K562 (cell line): ENCODE data around the gene FEN1. TPM values are rescaled to one million over a fixed set of nuclear protein-coding genes. Genes with fewer than 3 reads are reported as not detected.

Source experiments
- ADNP ChIP-seq: fragments of 200-800 bp; sonication (Bioruptor generic); IDR thresholded peaks from 2 replicates; pipeline ENCODE4 v1.6.1; 2016; ENCODE audit warnings: missing genetic modification characterization, missing compliant biosample characterization
- DDX20 ChIP-seq: fragments of 450-650 bp; IDR thresholded peaks from 2 replicates; pipeline ENCODE4 v1.6.1; 2016; ENCODE audit warnings: missing genetic modification characterization, low read depth, mild to moderate bottlenecking, missing compliant biosample characterization, moderate library complexity
- FOXK2 ChIP-seq, 2 experiments: fragments of 450-650 bp; IDR thresholded peaks in 1 of 2; conservative IDR thresholded peaks in 1 of 2; 2 replicates each; pipeline ENCODE4 v1.6.1; 2016; ENCODE audit warnings: low read depth in 2 of 2, mild to moderate bottlenecking in 1 of 2
- HDAC1 ChIP-seq, 2 experiments: fragments of 450-650 bp; IDR thresholded peaks; 2 replicates each; pipeline ENCODE4 v1.6.1; 2016 to 2017; ENCODE audit warnings: inconsistent platforms in 1 of 2, mild to moderate bottlenecking in 1 of 2, moderate library complexity in 1 of 2
- MTA2 ChIP-seq: fragments of 450-650 bp; IDR thresholded peaks from 2 replicates; pipeline ENCODE4 v1.6.1; 2016; ENCODE audit warnings: low read depth
- NELFE ChIP-seq: IDR thresholded peaks from 2 replicates; pipeline ENCODE4 v1.6.1; 2011; ENCODE audit warnings: mild to moderate bottlenecking; ENCODE audit not compliant: insufficient read depth, insufficient read length
- SP2 ChIP-seq: IDR thresholded peaks from 2 replicates; pipeline ENCODE4 v1.6.1; 2011; ENCODE audit warnings: mild to moderate bottlenecking, low read depth, low read length, moderate library complexity; ENCODE audit not compliant: poor library complexity, severe bottlenecking; ENCODE audit errors: extremely low read depth
- XRCC4 ChIP-seq: IDR thresholded peaks from one replicate; pipeline ENCODE4 v1.6.1; 2011; ENCODE audit not compliant: insufficient read depth, insufficient read length; ENCODE audit errors: extremely low read depth
- ZNF778 ChIP-seq: fragments of 450-650 bp; formaldehyde crosslinking; IDR thresholded peaks from 2 replicates; pipeline ENCODE4 v1.4.0; 2020; ENCODE audit warnings: mild to moderate bottlenecking, moderate library complexity
- polyA plus RNA-seq, 8 experiments: library from polyadenylated mRNA; depleted of rRNA in 4 of 8; stranded (reverse) in 5 of 8; unstranded in 3 of 8; fragments of >200 nt; fragmentation: Nextera tagmentation in 2 of 8; fragmentation: Illumina TruSeq in 1 of 8; extraction: Ambion mirVana in 2 of 8; extraction: Trizol in 1 of 8; gene quantifications; 2 replicates each; pipeline versions ENCODE4 v1.2.1 to v1.2.3, GENCODE V29; 2011 to 2014; ENCODE audit warnings: inconsistent platforms in 1 of 8, missing spikeins in 1 of 8
- total RNA-seq, 7 experiments: library from RNA; depleted of rRNA in 6 of 7; stranded (reverse); fragments of >200 nt in 6 of 7; fragmentation: Illumina TruSeq in 2 of 7; extraction: Trizol in 2 of 7; gene quantifications; 2 replicates each; pipeline versions ENCODE4 v1.2.1 to v1.2.3, GENCODE V29; 2011 to 2021; ENCODE audit warnings: low replicate concordance in 1 of 7
- TF ChIP-seq, protein P1 (sequence below): fragments of 450-650 bp; IDR thresholded peaks from 2 replicates; pipeline ENCODE4 v1.6.1; 2016; ENCODE audit warnings: antibody characterized with exemption
- TF ChIP-seq, protein P2 (sequence below): sonication (generic); formaldehyde crosslinking; IDR thresholded peaks from 2 replicates; pipeline ENCODE4 v1.8.0; 2023; ENCODE audit warnings: mild to moderate bottlenecking, missing genetic modification reagents
- TF ChIP-seq, protein P3 (sequence below), 2 experiments: IDR thresholded peaks; 2 replicates each; pipeline ENCODE4 v1.6.1; 2012; ENCODE audit warnings: improper control_type of control experiment in 2 of 2, low read depth in 2 of 2, low read length in 2 of 2, borderline replicate concordance in 1 of 2

FEN1 gene
- total and polyA plus RNA-seq, 9 of the 15 experiments (the other 6 are each of a cell fraction or from before 2014, with no cell fraction given) = 58.1 to 156 (median 137) TPM

DNA sequence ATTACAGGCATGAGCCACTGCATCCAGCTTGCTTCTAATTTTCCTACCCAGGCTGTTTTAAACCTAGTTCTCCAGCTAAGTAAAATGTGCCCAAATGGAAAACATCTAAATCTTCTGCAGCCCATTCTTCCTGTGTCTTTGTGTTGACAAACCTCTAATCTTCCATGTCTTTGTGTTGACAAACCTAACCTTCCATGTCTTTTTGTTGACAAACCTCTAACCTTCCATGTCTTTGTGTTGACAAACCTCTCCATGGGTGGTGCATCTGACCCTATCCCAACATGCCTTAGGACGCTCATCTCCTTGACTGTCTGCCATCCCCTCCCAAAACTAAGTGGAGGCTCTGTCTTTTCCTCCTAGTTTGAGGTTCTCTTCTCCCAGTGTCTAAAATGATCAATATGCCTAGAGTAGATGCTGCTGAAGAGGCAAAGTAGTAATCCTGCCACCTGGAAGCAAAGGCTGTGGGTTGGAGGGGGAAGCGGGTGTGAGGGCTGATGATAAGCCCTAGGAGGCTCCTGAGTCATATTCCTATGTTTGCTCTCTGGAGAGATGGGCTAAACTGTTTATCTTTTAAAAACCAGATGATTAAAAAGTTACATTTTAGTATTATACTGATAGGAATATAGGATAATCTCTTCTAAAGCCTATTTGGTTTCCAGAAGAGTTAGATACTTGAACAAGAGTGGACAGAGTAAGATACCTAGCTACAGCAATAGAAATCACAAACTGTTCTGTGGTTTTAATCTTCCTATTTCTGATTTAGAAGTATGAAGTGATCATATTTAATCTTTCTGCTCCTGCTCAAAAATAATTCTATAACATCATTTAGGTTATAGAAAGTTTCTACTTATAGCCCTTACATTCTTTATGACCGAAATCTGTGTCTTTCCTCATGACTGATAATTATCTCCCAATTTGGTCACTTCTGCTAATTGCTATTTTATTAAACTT, 7.9 kb downstream of the FEN1 start (continued):
- TF ChIP-seq ADNP (tag) (no peak), ZNF778 (CRISPR knock-in tag) (no peak), FOXK2 (conservative IDR thresholded peaks at IDR 0.05 in 1 of 2, IDR thresholded peaks at IDR 0.05 in 1 of 2; ENCODE audit: low read depth in 2 of 2) (peak; percentile 67 to 72; a peak in 2 of 4 replicates), NELFE (no peak), XRCC4 (no peak), SP2 (no peak), MTA2 (peak; percentile 90), DDX20 (tag) (no peak), HDAC1 (IDR thresholded peaks at IDR 0.05) (peak in 1 of 2 experiments; percentile 63; a peak in 2 of 4 replicates)
- TF ChIP-seq, protein P1, sequence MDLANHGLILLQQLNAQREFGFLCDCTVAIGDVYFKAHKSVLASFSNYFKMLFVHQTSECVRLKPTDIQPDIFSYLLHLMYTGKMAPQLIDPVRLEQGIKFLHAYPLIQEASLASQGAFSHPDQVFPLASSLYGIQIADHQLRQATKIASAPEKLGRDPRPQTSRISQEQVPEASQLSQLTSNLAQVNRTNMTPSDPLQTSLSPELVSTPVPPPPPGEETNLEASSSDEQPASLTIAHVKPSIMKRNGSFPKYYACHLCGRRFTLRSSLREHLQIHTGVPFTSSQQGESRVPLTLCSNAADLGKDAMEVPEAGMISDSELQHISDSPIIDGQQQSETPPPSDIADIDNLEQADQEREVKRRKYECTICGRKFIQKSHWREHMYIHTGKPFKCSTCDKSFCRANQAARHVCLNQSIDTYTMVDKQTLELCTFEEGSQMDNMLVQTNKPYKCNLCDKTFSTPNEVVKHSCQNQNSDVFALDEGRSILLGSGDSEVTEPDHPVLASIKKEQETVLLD = no peak
- TF ChIP-seq, protein P2, sequence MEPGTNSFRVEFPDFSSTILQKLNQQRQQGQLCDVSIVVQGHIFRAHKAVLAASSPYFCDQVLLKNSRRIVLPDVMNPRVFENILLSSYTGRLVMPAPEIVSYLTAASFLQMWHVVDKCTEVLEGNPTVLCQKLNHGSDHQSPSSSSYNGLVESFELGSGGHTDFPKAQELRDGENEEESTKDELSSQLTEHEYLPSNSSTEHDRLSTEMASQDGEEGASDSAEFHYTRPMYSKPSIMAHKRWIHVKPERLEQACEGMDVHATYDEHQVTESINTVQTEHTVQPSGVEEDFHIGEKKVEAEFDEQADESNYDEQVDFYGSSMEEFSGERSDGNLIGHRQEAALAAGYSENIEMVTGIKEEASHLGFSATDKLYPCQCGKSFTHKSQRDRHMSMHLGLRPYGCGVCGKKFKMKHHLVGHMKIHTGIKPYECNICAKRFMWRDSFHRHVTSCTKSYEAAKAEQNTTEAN (CRISPR knock-in tag) = no peak
- TF ChIP-seq, protein P3, sequence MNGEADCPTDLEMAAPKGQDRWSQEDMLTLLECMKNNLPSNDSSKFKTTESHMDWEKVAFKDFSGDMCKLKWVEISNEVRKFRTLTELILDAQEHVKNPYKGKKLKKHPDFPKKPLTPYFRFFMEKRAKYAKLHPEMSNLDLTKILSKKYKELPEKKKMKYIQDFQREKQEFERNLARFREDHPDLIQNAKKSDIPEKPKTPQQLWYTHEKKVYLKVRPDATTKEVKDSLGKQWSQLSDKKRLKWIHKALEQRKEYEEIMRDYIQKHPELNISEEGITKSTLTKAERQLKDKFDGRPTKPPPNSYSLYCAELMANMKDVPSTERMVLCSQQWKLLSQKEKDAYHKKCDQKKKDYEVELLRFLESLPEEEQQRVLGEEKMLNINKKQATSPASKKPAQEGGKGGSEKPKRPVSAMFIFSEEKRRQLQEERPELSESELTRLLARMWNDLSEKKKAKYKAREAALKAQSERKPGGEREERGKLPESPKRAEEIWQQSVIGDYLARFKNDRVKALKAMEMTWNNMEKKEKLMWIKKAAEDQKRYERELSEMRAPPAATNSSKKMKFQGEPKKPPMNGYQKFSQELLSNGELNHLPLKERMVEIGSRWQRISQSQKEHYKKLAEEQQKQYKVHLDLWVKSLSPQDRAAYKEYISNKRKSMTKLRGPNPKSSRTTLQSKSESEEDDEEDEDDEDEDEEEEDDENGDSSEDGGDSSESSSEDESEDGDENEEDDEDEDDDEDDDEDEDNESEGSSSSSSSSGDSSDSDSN (IDR thresholded peaks at IDR 0.05; ENCODE audit: borderline replicate concordance in 1 of 2, low read depth in 2 of 2, low read length in 2 of 2) = no peak
